GM21825 (cell line): Measurements from ENCODE around the gene RPL5.
"Not testable (repeated sequence)": the region's sequence is repeated elsewhere in the genome, so short reads cannot be mapped to it uniquely, and the experiment has no call there.

Experiments
- ATAC-seq: cut with Tn5 transposase; IDR thresholded peaks from one replicate; pipeline ENCODE4 v1.9.1; 2021; ENCODE audit warnings: mild to moderate bottlenecking, moderate library complexity; ENCODE audit not compliant: unreplicated experiment

Gene RPL5

GRCh38 chr1:92831762-92832536 is at the start of gene RPL5:
TSS of gene RPL5 (plus strand) at chr1:92832040. CDS start at chr1:92832115, 75 bp downstream.
- peak; percentile 92 for ATAC-seq

- not testable (repeated sequence) for ATAC-seq
Observed at GRCh38 chr1:92783550-92783949, 48.3 kb upstream of the RPL5 start.

- no peak for ATAC-seq
Observed at GRCh38 chr1:92784021-92784638, 47.7 kb upstream of the RPL5 start.

- peak; percentile 92 for ATAC-seq
Observed at GRCh38 chr1:92784639-92785500, 47.0 kb upstream of the RPL5 start, which contains the start of gene EVI5. TSS of gene EVI5 (minus strand) at chr1:92785108. CDS start at chr1:92736546, 48,562 bp downstream.

- ATAC-seq: no peak
Observed at GRCh38 chr1:92786111-92786901, 45.5 kb upstream of the RPL5 start.

- ATAC-seq: no peak
Observed at GRCh38 chr1:92790081-92790480, 41.8 kb upstream of the RPL5 start.

- ATAC-seq: no peak
Observed at GRCh38 chr1:92790867-92791266, 41.0 kb upstream of the RPL5 start.

- ATAC-seq: no peak
Observed at GRCh38 chr1:92791487-92792066, 40.3 kb upstream of the RPL5 start.

GRCh38 chr1:92792340-92792782 is 39.5 kb upstream of the RPL5 start:
- ATAC-seq: no peak

GRCh38 chr1:92795166-92795565 is 36.7 kb upstream of the RPL5 start:
- ATAC-seq: no peak

- ATAC-seq: no peak
Observed at GRCh38 chr1:92797297-92797696, 34.5 kb upstream of the RPL5 start.

- no peak for ATAC-seq
Observed at GRCh38 chr1:92797961-92798360, 33.9 kb upstream of the RPL5 start.

- no peak for ATAC-seq
Observed at GRCh38 chr1:92803140-92803887, 28.5 kb upstream of the RPL5 start.

GRCh38 chr1:92804721-92805201 is 27.1 kb upstream of the RPL5 start:
- no peak for ATAC-seq

GRCh38 chr1:92805216-92805615 is 26.6 kb upstream of the RPL5 start:
- ATAC-seq: no peak

GRCh38 chr1:92808381-92808780 is 23.5 kb upstream of the RPL5 start:
- ATAC-seq: no peak

- no peak for ATAC-seq
Observed at GRCh38 chr1:92816732-92817131, 15.1 kb upstream of the RPL5 start.

- ATAC-seq: no peak
Observed at GRCh38 chr1:92817137-92817697, 14.6 kb upstream of the RPL5 start.
